Esophagus muscularis mucosa (tissue), 4 donors: ENCODE results near the gene RUSF1. TPM values are rescaled to one million over a fixed set of nuclear protein-coding genes. Genes with fewer than 3 reads are reported as not detected.

Source experiments
- DNase-seq: peaks from one replicate; pipeline ENCODE4 v3.0.0-alpha.2; 2017; ENCODE audit errors: extremely low spot score
- H3K27ac ChIP-seq, 4 donors: fragments of 200-600 bp; sonication (generic); replicated peaks in 1 of 4; 1 replicate in 3 of 4; 2 replicates in 1 of 4; pipeline ENCODE4 v1.5.1; 2016 to 2019; ENCODE audit warnings: mild to moderate bottlenecking in 1 of 4
- H3K27me3 ChIP-seq, 4 donors: fragments of 200-600 bp; sonication (generic); one replicate each; pipeline versions ENCODE4 v1.5.1 to v1.6.0; 2016 to 2019
- H3K36me3 ChIP-seq, 4 donors: fragments of 200-600 bp; sonication (generic); one replicate each; pipeline ENCODE4 v1.5.1; 2016 to 2019
- H3K4me1 ChIP-seq, 4 donors: fragments of 200-600 bp; sonication (generic); one replicate each; pipeline ENCODE4 v1.5.1; 2016 to 2019
- H3K4me3 ChIP-seq, 4 donors: fragments of 200-600 bp; sonication (generic); 1 replicate in 2 of 4; 2 replicates in 2 of 4; pipeline ENCODE4 v1.5.1; 2016 to 2019; ENCODE audit warnings: mild to moderate bottlenecking in 4 of 4, moderate library complexity in 1 of 4
- H3K9me3 ChIP-seq, 4 donors: fragments of 200-600 bp; sonication (generic); 1 replicate in 3 of 4; 2 replicates in 1 of 4; pipeline ENCODE4 v1.5.1; 2016 to 2019
- CTCF ChIP-seq, 3 experiments: fragments of 200-600 bp in 2 of 3; fragments of 450-650 bp in 1 of 3; sonication (generic) in 2 of 3; IDR thresholded peaks; one replicate each; pipeline ENCODE4 v1.5.1; 2017 to 2019; ENCODE audit warnings: antibody characterized with exemption in 3 of 3, mild to moderate bottlenecking in 2 of 3, moderate library complexity in 1 of 3
- EP300 ChIP-seq: sonication (generic); formaldehyde crosslinking; IDR thresholded peaks from one replicate; pipeline ENCODE4 v1.6.1; 2017; ENCODE audit warnings: antibody characterized with exemption
- POLR2A ChIP-seq: fragments of 450-650 bp; IDR thresholded peaks from one replicate; pipeline ENCODE4 v1.6.1; 2017; ENCODE audit warnings: antibody characterized with exemption, moderate library complexity, mild to moderate bottlenecking, low read depth
- POLR2AphosphoS5 ChIP-seq, 2 donors: sonication (generic); formaldehyde crosslinking; IDR thresholded peaks; one replicate each; pipeline ENCODE4 v1.6.1; 2017; ENCODE audit warnings: antibody characterized with exemption in 2 of 2
- WGBS: methylation state at CpG from one replicate; pipeline ENCODE4 v1.1.5; 2018; 5-methylcytosine and 5-hydroxymethylcytosine counted together
- intact Hi-C: fragments of 100-400 bp; cut with DNase I; formaldehyde crosslinking; loops from one replicate; pipeline ENCODE4 v1.15.1; 2023
- total RNA-seq, 4 donors: library from RNA; depleted of rRNA; stranded (reverse); fragments of >200 nt; gene quantifications; one replicate each; pipeline versions ENCODE4 v1.1.0 to v1.2.1, GENCODE V29; 2016

The RUSF1 gene
- total RNA-seq, 4 donors from 2014 or later, result 32.4 to 51.3 (median 43.6) TPM

GRCh38 chr16:31475946-31476302, 32.3 kb downstream of the RUSF1 start:
- no peak for DNase-seq
- H3K4me3 ChIP-seq, result peak overlapping the region in 3 of 4 donors; percentile 27 to 46 (median 36)
- H3K9me3 ChIP-seq, result no peaks in the 10 kb centered on the region
- peaks cover 22 to 79% (median 72%) of the 10 kb centered on the region in 4 donors for H3K4me1 ChIP-seq
- H3K27me3 ChIP-seq, result no peaks in the 10 kb centered on the region
- WGBS, result 79% methylated on average over 25 of the region's 26 CpGs
- H3K36me3 ChIP-seq, result peaks cover 46 to 60% (median 51%) of the 10 kb centered on the region in 4 donors
- intact Hi-C loops, result no loop called here
- no peak for TF ChIP-seq EP300
- TF ChIP-seq CTCF (IDR thresholded peaks at IDR 0.05), result no peak
- no peak for TF ChIP-seq POLR2AphosphoS5 (IDR thresholded peaks at IDR 0.05)
- peak overlapping the region; percentile 61 to 75 (median 68) for H3K27ac ChIP-seq

GRCh38 chr16:31474773-31475738, 33.1 kb downstream of the RUSF1 start:
- peaks cover 22 to 79% (median 69%) of the 10 kb centered on the region in 4 donors for H3K4me1 ChIP-seq
- H3K27me3 ChIP-seq, result no peaks in the 10 kb centered on the region
- TF ChIP-seq CTCF (IDR thresholded peaks at IDR 0.05) (no peak), EP300 (no peak), POLR2AphosphoS5 (IDR thresholded peaks at IDR 0.05) (no peak), POLR2A (no peak)
- intact Hi-C loops, result no loop called here
- H3K9me3 ChIP-seq, result no peaks in the 10 kb centered on the region
- peak overlapping the region; percentile 61 to 99 (median 82) for H3K27ac ChIP-seq
- 82% methylated on average over 12 of the region's 12 CpGs for WGBS
- peaks cover 46 to 60% (median 51%) of the 10 kb centered on the region in 4 donors for H3K36me3 ChIP-seq
- DNase-seq, result no peak
- no peak overlapping the region for H3K4me3 ChIP-seq

- intact Hi-C loops, result no loop called here
- H3K4me3 ChIP-seq, result no peak overlapping the region
- no peak for DNase-seq
- H3K9me3 ChIP-seq, result no peaks in the 10 kb centered on the region
- H3K36me3 ChIP-seq, result peaks cover 46 to 60% (median 51%) of the 10 kb centered on the region in 4 donors
- TF ChIP-seq EP300, result no peak
- TF ChIP-seq CTCF (IDR thresholded peaks at IDR 0.05), result no peak
- no peak for TF ChIP-seq POLR2A
- TF ChIP-seq POLR2AphosphoS5 (IDR thresholded peaks at IDR 0.05), result no peak
- peak overlapping the region; percentile 99 to 100 (median 99) for H3K27ac ChIP-seq
- H3K27me3 ChIP-seq, result no peaks in the 10 kb centered on the region
- H3K4me1 ChIP-seq, result peaks cover 22 to 71% (median 65%) of the 10 kb centered on the region in 4 donors
- WGBS, result 67% methylated on average over 10 of the region's 12 CpGs
These were observed 33.9 kb downstream of the RUSF1 start for GRCh38 chr16:31474173-31474714.

- no peaks in the 10 kb centered on the region for H3K9me3 ChIP-seq
- H3K4me1 ChIP-seq, result peaks cover 22 to 71% (median 65%) of the 10 kb centered on the region in 4 donors
- intact Hi-C loops, result no loop called here
- WGBS, result 64% methylated on average over 6 of the region's 17 CpGs
- DNase-seq, result no peak
- no peak for TF ChIP-seq POLR2A
- no peak for TF ChIP-seq EP300
- TF ChIP-seq POLR2AphosphoS5 (IDR thresholded peaks at IDR 0.05), result no peak
- TF ChIP-seq CTCF (IDR thresholded peaks at IDR 0.05), result no peak
- peaks cover 46 to 54% (median 51%) of the 10 kb centered on the region in 4 donors for H3K36me3 ChIP-seq
- H3K27me3 ChIP-seq, result no peaks in the 10 kb centered on the region
- H3K27ac ChIP-seq, result peak overlapping the region; percentile 99 to 100 (median 99)
- H3K4me3 ChIP-seq, result peak overlapping the region; percentile 85 to 94 (median 89)
These were observed 34.8 kb downstream of the RUSF1 start for GRCh38 chr16:31473264-31473984.
